Memory B cell (primary cell): ENCODE measurements around the gene MRPL40.

Experiments
- ATAC-seq: fragments of 150-1000 bp; cut with Tn5 transposase; 2 replicates; pipeline ENCODE4 v1.10.0; 2021; ENCODE audit warnings: low read depth, mild to moderate bottlenecking, moderate library complexity
- DNase-seq, 2 donors: peaks; one replicate each; pipeline ENCODE4 v3.0.0; 2022; ENCODE audit warnings: low spot score in 2 of 2
- H3K27ac Mint-ChIP-seq: one replicate; pipeline ENCODE4 v1.8.0; 2022; ENCODE audit warnings: mild to moderate bottlenecking, moderate library complexity, mixed read lengths
- H3K27me3 Mint-ChIP-seq: one replicate; pipeline ENCODE4 v1.8.0; 2022; ENCODE audit warnings: mixed read lengths
- H3K36me3 Mint-ChIP-seq: one replicate; pipeline ENCODE4 v1.8.0; 2022; ENCODE audit warnings: mild to moderate bottlenecking, mixed read lengths
- H3K4me1 Mint-ChIP-seq: one replicate; pipeline ENCODE4 v1.8.0; 2022; ENCODE audit warnings: mixed read lengths
- H3K4me3 Mint-ChIP-seq: one replicate; pipeline ENCODE4 v1.8.0; 2022; ENCODE audit warnings: mild to moderate bottlenecking, moderate library complexity, mixed read lengths
- H3K9me3 Mint-ChIP-seq: one replicate; pipeline ENCODE4 v1.8.0; 2022; ENCODE audit warnings: mixed read lengths

MRPL40 gene

DNA sequence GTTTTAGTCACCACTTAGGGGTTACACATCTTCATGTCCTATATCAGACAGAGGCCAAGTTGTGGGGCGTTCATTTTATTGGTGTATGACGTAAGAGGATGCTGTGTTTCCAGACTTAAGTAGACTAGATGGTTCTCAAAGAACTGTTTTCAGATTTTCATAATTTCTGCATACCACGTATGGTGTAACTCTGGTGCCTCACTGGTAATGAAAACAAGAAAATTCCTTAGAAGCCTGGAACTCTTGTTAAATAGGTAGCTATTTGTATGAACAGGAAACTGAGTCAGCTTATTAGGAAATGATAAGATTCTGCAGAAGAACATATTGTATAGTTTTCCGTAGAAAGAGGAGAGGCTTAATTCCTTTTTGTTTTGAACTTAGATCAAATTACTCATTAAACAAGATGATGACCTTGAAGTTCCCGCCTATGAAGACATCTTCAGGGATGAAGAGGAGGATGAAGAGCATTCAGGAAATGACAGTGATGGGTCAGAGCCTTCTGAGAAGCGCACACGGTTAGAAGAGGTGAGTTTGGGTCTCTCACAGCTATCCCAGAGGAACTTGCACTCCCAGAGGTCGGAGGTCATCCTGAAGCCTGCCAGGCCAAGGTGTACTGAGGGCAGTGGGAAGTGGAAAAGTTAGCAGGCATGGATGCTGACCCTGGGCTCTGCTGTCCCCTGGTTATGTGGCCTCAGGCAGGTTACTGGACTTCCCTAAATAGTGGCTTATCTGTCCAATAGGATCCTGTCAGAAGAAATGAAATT, 51.3 kb downstream of the MRPL40 start:
- Mint-ChIP-seq H3K27me3 (no peaks in the 10 kb centered on the region), H3K9me3 (no peaks in the 10 kb centered on the region), H3K4me3 (no peak overlapping the region), H3K27ac (no peak overlapping the region), H3K36me3 (no peaks in the 10 kb centered on the region), H3K4me1 (peaks cover 3% of the 10 kb centered on the region)
- no peak for ATAC-seq
- DNase-seq = no peak
